Measurements from ENCODE around the gene PIK3CD. TPM values are rescaled to one million over a fixed set of nuclear protein-coding genes. Genes with fewer than 3 reads are reported as not detected.
A peak's percentile ranks its signal among the peaks of the same experiment; 100 is the strongest.

Gene PIK3CD
- 10 to 100 TPM; 16.5 to 23.0 (median 18.2) TPM for total RNA-seq

- peak; percentile 71 for ATAC-seq (ENCODE audit: low FRiP score)
- no peak for TF ChIP-seq CTCF (IDR thresholded peaks at IDR 0.05)
- no peak for DNase-seq (ENCODE audit: low spot score)
Observed at GRCh38 chr1:9651565-9652378, at the start of gene PIK3CD. PIK3CD (plus strand) TSS chr1:9651731; CDS start chr1:9710456, 58,725 bp downstream.

- no peak for TF ChIP-seq CTCF (IDR thresholded peaks at IDR 0.05)
- ATAC-seq (ENCODE audit: low FRiP score) (no peak), DNase-seq (ENCODE audit: low spot score) (no peak)
Observed at GRCh38 chr1:9601942-9602793, 49.4 kb upstream of the PIK3CD start.

- no peak for DNase-seq (ENCODE audit: low spot score)
- ATAC-seq (ENCODE audit: low FRiP score): no peak
- TF ChIP-seq CTCF (IDR thresholded peaks at IDR 0.05): no peak
Observed at GRCh38 chr1:9602794-9603167, 48.8 kb upstream of the PIK3CD start.

GRCh38 chr1:9603307-9603706 is 48.2 kb upstream of the PIK3CD start:
- ATAC-seq (ENCODE audit: low FRiP score) (no peak), DNase-seq (ENCODE audit: low spot score) (no peak)
- TF ChIP-seq CTCF (IDR thresholded peaks at IDR 0.05): no peak

GRCh38 chr1:9603766-9604753 is 47.5 kb upstream of the PIK3CD start:
- no peak for DNase-seq (ENCODE audit: low spot score)
- TF ChIP-seq CTCF (IDR thresholded peaks at IDR 0.05): no peak
- no peak for ATAC-seq (ENCODE audit: low FRiP score)

GRCh38 chr1:9604836-9605235 is 46.7 kb upstream of the PIK3CD start:
- no peak for ATAC-seq (ENCODE audit: low FRiP score)

More at GRCh38 chr1:9604836-9605235, 46.7 kb upstream of the PIK3CD start:
- TF ChIP-seq CTCF (IDR thresholded peaks at IDR 0.05): no peak
- no peak for DNase-seq (ENCODE audit: low spot score)
